ENCODE results near the gene FGF14.

GRCh38 chr13:102286326-102286725 lies 115.5 kb downstream of the FGF14 start:
- TF ChIP-seq CTCF (IDR thresholded peaks at IDR 0.05; ENCODE audit: extremely low read depth in 1 of 2, insufficient read depth in 1 of 2, low read depth in 1 of 2, low read length in 2 of 2) (no peak), EZH2 (IDR thresholded peaks at IDR 0.05; ENCODE audit: borderline replicate concordance, low read depth, low read length, severe bottlenecking) (no peak), POLR2AphosphoS5 (IDR thresholded peaks at IDR 0.05; ENCODE audit: insufficient read depth, low read depth, low read length) (no peak), POLR2A (IDR thresholded peaks at IDR 0.05; ENCODE audit: low read depth, low read length) (no peak), MAX (IDR thresholded peaks at IDR 0.05; ENCODE audit: insufficient read depth, insufficient read length) (no peak), JUN (IDR thresholded peaks at IDR 0.05; ENCODE audit: borderline replicate concordance, insufficient read depth, insufficient read length, low read depth) (no peak)
